ENCODE results near the gene HCFC1.

Gene HCFC1

GRCh38 chrX:153969125-153969903 is 2.3 kb downstream of the HCFC1 start:
- peak overlapping the region; percentile 96 for H3K27ac ChIP-seq (ENCODE audit: low read depth, low read length)
- H3F3A ChIP-seq (ENCODE audit: control insufficient read depth, insufficient read depth): 0 out of 2 replicates have a peak, but pooled peaks cover 3% of the 10 kb centered on the region
- no peak for TF ChIP-seq CTCF (IDR thresholded peaks at IDR 0.05; ENCODE audit: low read depth, low read length, poor library complexity, severe bottlenecking)
- no peak for TF ChIP-seq EZH2phosphoT487 (IDR thresholded peaks at IDR 0.05; ENCODE audit: borderline replicate concordance, low read length)
- H3K36me3 ChIP-seq (ENCODE audit: control insufficient read depth, low read length): peaks cover 65% of the 10 kb centered on the region
- peaks cover 87% of the 10 kb centered on the region for H3K79me2 ChIP-seq (ENCODE audit: control insufficient read depth, low read length)
- peaks cover 7% of the 10 kb centered on the region for H4K20me1 ChIP-seq (ENCODE audit: control insufficient read depth, insufficient read depth, low read depth, low read length)
- H3K9me3 ChIP-seq (ENCODE audit: control insufficient read depth, insufficient read depth, low read length): no peaks in the 10 kb centered on the region
- H3K4me3 ChIP-seq (ENCODE audit: low read length): peak overlapping the region; percentile 94
- H3K27me3 ChIP-seq (ENCODE audit: control insufficient read depth, low read length): no peaks in the 10 kb centered on the region
- no peaks in the 10 kb centered on the region for H3K9me2 ChIP-seq (replicated peaks; ENCODE audit: control insufficient read depth, low read length)
- peaks cover 42% of the 10 kb centered on the region for H3K4me1 ChIP-seq (ENCODE audit: control insufficient read depth, low read length)
- peak overlapping the region; percentile 96 for H3K4me2 ChIP-seq (ENCODE audit: low read length)

- H3K79me2 ChIP-seq (ENCODE audit: control insufficient read depth, low read length): peaks cover 87% of the 10 kb centered on the region
- TF ChIP-seq CTCF (IDR thresholded peaks at IDR 0.05; ENCODE audit: low read depth, low read length, poor library complexity, severe bottlenecking) (peak; percentile 31), EZH2phosphoT487 (IDR thresholded peaks at IDR 0.05; ENCODE audit: borderline replicate concordance, low read length) (no peak)
- 0 out of 2 replicates have a peak, but pooled peaks cover 3% of the 10 kb centered on the region for H3F3A ChIP-seq (ENCODE audit: control insufficient read depth, insufficient read depth)
- no peaks in the 10 kb centered on the region for H3K27me3 ChIP-seq (ENCODE audit: control insufficient read depth, low read length)
- peaks cover 36% of the 10 kb centered on the region for H3K4me1 ChIP-seq (ENCODE audit: control insufficient read depth, low read length)
- H3K27ac ChIP-seq (ENCODE audit: low read depth, low read length): peak overlapping the region; percentile 96
- no peaks in the 10 kb centered on the region for H3K9me2 ChIP-seq (replicated peaks; ENCODE audit: control insufficient read depth, low read length)
- H3K4me2 ChIP-seq (ENCODE audit: low read length): peak overlapping the region; percentile 96
- H3K36me3 ChIP-seq (ENCODE audit: control insufficient read depth, low read length): peaks cover 71% of the 10 kb centered on the region
- peak overlapping the region; percentile 94 for H3K4me3 ChIP-seq (ENCODE audit: low read length)
- H4K20me1 ChIP-seq (ENCODE audit: control insufficient read depth, insufficient read depth, low read depth, low read length): peaks cover 7% of the 10 kb centered on the region
- no peaks in the 10 kb centered on the region for H3K9me3 ChIP-seq (ENCODE audit: control insufficient read depth, insufficient read depth, low read length)
Measured at GRCh38 chrX:153968754-153969124, 2.9 kb downstream of the HCFC1 start.

- H3F3A ChIP-seq (ENCODE audit: control insufficient read depth, insufficient read depth): 0 out of 2 replicates have a peak, but pooled peaks cover 3% of the 10 kb centered on the region
- H3K9me2 ChIP-seq (replicated peaks; ENCODE audit: control insufficient read depth, low read length): no peaks in the 10 kb centered on the region
- H3K36me3 ChIP-seq (ENCODE audit: control insufficient read depth, low read length): peaks cover 75% of the 10 kb centered on the region
- peak overlapping the region; percentile 96; the same call in 1 of the 2 replicates for H3K27ac ChIP-seq (ENCODE audit: low read depth, low read length)
- TF ChIP-seq CTCF (IDR thresholded peaks at IDR 0.05; ENCODE audit: low read depth, low read length, poor library complexity, severe bottlenecking) (no peak), EZH2phosphoT487 (IDR thresholded peaks at IDR 0.05; ENCODE audit: borderline replicate concordance, low read length) (no peak)
- no peaks in the 10 kb centered on the region for H3K27me3 ChIP-seq (ENCODE audit: control insufficient read depth, low read length)
- H3K4me1 ChIP-seq (ENCODE audit: control insufficient read depth, low read length): peaks cover 31% of the 10 kb centered on the region
- H3K4me2 ChIP-seq (ENCODE audit: low read length): peak overlapping the region; percentile 96
- peak overlapping the region; percentile 94 for H3K4me3 ChIP-seq (ENCODE audit: low read length)
- H4K20me1 ChIP-seq (ENCODE audit: control insufficient read depth, insufficient read depth, low read depth, low read length): peaks cover 7% of the 10 kb centered on the region
- peaks cover 86% of the 10 kb centered on the region for H3K79me2 ChIP-seq (ENCODE audit: control insufficient read depth, low read length)
- H3K9me3 ChIP-seq (ENCODE audit: control insufficient read depth, insufficient read depth, low read length): no peaks in the 10 kb centered on the region
Measured at GRCh38 chrX:153968255-153968654, 3.4 kb downstream of the HCFC1 start.
